Endothelial cell of umbilical vein (primary cell): Measurements from ENCODE around the gene PTCH2. TPM values are rescaled to one million over a fixed set of nuclear protein-coding genes. Genes with fewer than 3 reads are reported as not detected.

Experiments
- BruUV-seq: library from RNA; stranded (reverse); fragments of 400-500 nt; replicated peaks from 2 replicates; lab custom pipeline; 2021; lab: Mats Ljungman, UMichigan
- CTCF ChIA-PET: fragments of 300-600, 350-600 bp; sonication (Branson Sonifier 250); formaldehyde crosslinking; loops from one replicate; lab custom pipeline; 2021; ENCODE audit warnings: antibody characterized with exemption, inconsistent platforms; lab: Charles Lee
- POLR2A ChIA-PET: fragments of 300-600, 350-600 bp; sonication (Branson Sonifier 250); formaldehyde crosslinking; loops from one replicate; lab custom pipeline; 2021; ENCODE audit warnings: antibody characterized with exemption, inconsistent platforms; lab: Charles Lee
- DNase-seq: peaks from one replicate; pipeline ENCODE4 v3.0.0-alpha.2; 2011; ENCODE audit warnings: low read depth, low spot score
- FAIRE-seq: peaks from 2 replicates; lab custom pipeline; 2011; peaks lifted over from hg19 to GRCh38; lab: Jason Lieb, UNC
- H2AFZ ChIP-seq: 2 replicates; pipeline ENCODE4 v1.6.0; 2012; ENCODE audit warnings: low read depth, low read length, control low read depth, inconsistent platforms
- H3K27ac ChIP-seq: 2 replicates; pipeline ENCODE4 v1.5.1; 2011; ENCODE audit warnings: low read depth, mild to moderate bottlenecking, control low read depth, low read length, moderate library complexity; ENCODE audit not compliant: insufficient read depth
- H3K27me3 ChIP-seq, 2 experiments: 2 replicates each; pipeline versions ENCODE4 v1.6.0 to v1.6.1; 2011; ENCODE audit warnings: low read length in 2 of 2, mixed read lengths in 1 of 2; ENCODE audit not compliant: control insufficient read depth in 2 of 2, insufficient read depth in 2 of 2
- H3K36me3 ChIP-seq, 2 experiments: 2 replicates in 1 of 2; 3 replicates in 1 of 2; pipeline ENCODE4 v1.5.1; 2011; ENCODE audit warnings: low read length in 2 of 2, mild to moderate bottlenecking in 1 of 2, moderate library complexity in 1 of 2; ENCODE audit not compliant: control insufficient read depth in 2 of 2, insufficient read depth in 2 of 2; ENCODE audit errors: extremely low read depth in 1 of 2
- H3K4me1 ChIP-seq: 3 replicates; pipeline ENCODE4 v1.5.1; 2011; ENCODE audit warnings: mild to moderate bottlenecking, low read length; ENCODE audit not compliant: control insufficient read depth, insufficient read depth; ENCODE audit errors: extremely low read depth
- H3K4me2 ChIP-seq: 2 replicates; pipeline ENCODE4 v1.6.1; 2011; ENCODE audit warnings: low read length, control low read depth, mixed read lengths; ENCODE audit not compliant: insufficient read depth
- H3K4me3 ChIP-seq, 3 experiments: fragments of 200-600 bp in 1 of 3; sonication (generic), shearing (Covaris generic) in 1 of 3; replicated peaks in 1 of 3; 2 replicates each; pipeline ENCODE4 v1.5.1; 2011 to 2016; ENCODE audit warnings: control low read depth in 3 of 3, low read length in 3 of 3, mild to moderate bottlenecking in 2 of 3, inconsistent platforms in 1 of 3, low read depth in 1 of 3, moderate library complexity in 1 of 3; ENCODE audit not compliant: insufficient read depth in 1 of 3
- H3K79me2 ChIP-seq: 2 replicates; pipeline ENCODE4 v1.6.0; 2012; ENCODE audit warnings: low read length, inconsistent platforms; ENCODE audit not compliant: control insufficient read depth, insufficient read depth
- H3K9ac ChIP-seq: replicated peaks from 2 replicates; pipeline ENCODE3; 2011; ENCODE audit warnings: low read length, control low read depth; ENCODE audit not compliant: insufficient read depth; ENCODE audit errors: extremely low read depth
- H3K9me1 ChIP-seq: replicated peaks from 3 replicates; pipeline ENCODE4 v1.6.0; 2011; ENCODE audit warnings: mild to moderate bottlenecking, low read length; ENCODE audit not compliant: control insufficient read depth, insufficient read depth; ENCODE audit errors: extremely low read depth
- H3K9me3 ChIP-seq: replicated peaks from 2 replicates; pipeline ENCODE4 v1.5.1; 2012; ENCODE audit warnings: low read length, inconsistent platforms; ENCODE audit not compliant: control insufficient read depth, insufficient read depth
- H4K20me1 ChIP-seq: replicated peaks from 2 replicates; pipeline ENCODE3; 2011; ENCODE audit warnings: mild to moderate bottlenecking, low read length; ENCODE audit not compliant: control insufficient read depth, insufficient read depth; ENCODE audit errors: extremely low read depth
- EZH2 ChIP-seq: IDR thresholded peaks from 2 replicates; pipeline ENCODE4 v1.6.1; 2012; ENCODE audit warnings: borderline replicate concordance, low read depth, mild to moderate bottlenecking, moderate library complexity, low read length, inconsistent platforms; ENCODE audit not compliant: severe bottlenecking
- FOS ChIP-seq: IDR thresholded peaks from 2 replicates; pipeline ENCODE4 v1.6.1; 2011; ENCODE audit warnings: mild to moderate bottlenecking, low read length, moderate library complexity, borderline replicate concordance; ENCODE audit not compliant: insufficient read depth
- GATA2 ChIP-seq: IDR thresholded peaks from 2 replicates; pipeline ENCODE4 v1.7.0; 2011; ENCODE audit warnings: low read depth, mild to moderate bottlenecking, moderate library complexity, mixed read lengths, low read length; ENCODE audit not compliant: insufficient read length, insufficient read depth
- JUN ChIP-seq: IDR thresholded peaks from 2 replicates; pipeline ENCODE4 v1.6.1; 2011; ENCODE audit warnings: borderline replicate concordance, low read depth; ENCODE audit not compliant: insufficient read length, insufficient read depth
- MYC ChIP-seq: IDR thresholded peaks from one replicate; pipeline ENCODE4 v1.6.1; 2011; ENCODE audit warnings: mild to moderate bottlenecking, low read depth, low read length
- POLR2A ChIP-seq: IDR thresholded peaks from 2 replicates; pipeline ENCODE4 v1.6.1; 2012; ENCODE audit warnings: low read depth, mild to moderate bottlenecking, control low read depth, low read length
- POLR2AphosphoS5 ChIP-seq: IDR thresholded peaks from 2 replicates; pipeline ENCODE4 v1.6.1; 2012; ENCODE audit warnings: low read depth, mild to moderate bottlenecking, control low read depth, low read length, moderate library complexity; ENCODE audit not compliant: insufficient read depth
- dilution Hi-C: fragments of 300-500 bp; cut with MboI; formaldehyde crosslinking; loops from one replicate; pipeline ENCODE4 v1.15.0; 2019; ENCODE audit warnings: low sequenced_read_pairs; ENCODE audit not compliant: extremely low pct_ligation_motif_present
- intact Hi-C: fragments of 100-400 bp; cut with micrococcal nuclease; formaldehyde crosslinking; loops from one replicate; pipeline ENCODE4 v1.10.0; 2022
- polyA plus RNA-seq, 4 experiments: library from polyadenylated mRNA; depleted of rRNA in 3 of 4; stranded (reverse) in 3 of 4; unstranded in 1 of 4; fragments of >200 nt; gene quantifications; 2 replicates each; pipeline versions ENCODE4 v1.2.1 to v1.2.3, GENCODE V29; 2011 to 2012; ENCODE audit warnings: missing spikeins in 1 of 4
- total RNA-seq: library from RNA; stranded (reverse); gene quantifications from 2 replicates; pipeline ENCODE4 v1.2.3, GENCODE V29; 2021
- TF ChIP-seq, protein P1 (sequence below), 2 donors: IDR thresholded peaks; 1 replicate in 1 of 2; 2 replicates in 1 of 2; pipeline ENCODE4 v1.5.1; 2011; ENCODE audit warnings: low read length in 2 of 2, mild to moderate bottlenecking in 2 of 2, moderate library complexity in 2 of 2, control low read depth in 1 of 2, inconsistent platforms in 1 of 2, low read depth in 1 of 2; ENCODE audit not compliant: insufficient read depth in 1 of 2; ENCODE audit errors: extremely low read depth in 1 of 2
- TF ChIP-seq, protein P2 (sequence below): IDR thresholded peaks from 2 replicates; pipeline ENCODE4 v1.6.1; 2011; ENCODE audit not compliant: insufficient read depth, insufficient read length

Gene PTCH2
- total and polyA plus RNA-seq, 2 donors (not counting 3 experiments of a cell fraction or from before 2014, with no cell fraction given), result 1.8 TPM

DNA sequence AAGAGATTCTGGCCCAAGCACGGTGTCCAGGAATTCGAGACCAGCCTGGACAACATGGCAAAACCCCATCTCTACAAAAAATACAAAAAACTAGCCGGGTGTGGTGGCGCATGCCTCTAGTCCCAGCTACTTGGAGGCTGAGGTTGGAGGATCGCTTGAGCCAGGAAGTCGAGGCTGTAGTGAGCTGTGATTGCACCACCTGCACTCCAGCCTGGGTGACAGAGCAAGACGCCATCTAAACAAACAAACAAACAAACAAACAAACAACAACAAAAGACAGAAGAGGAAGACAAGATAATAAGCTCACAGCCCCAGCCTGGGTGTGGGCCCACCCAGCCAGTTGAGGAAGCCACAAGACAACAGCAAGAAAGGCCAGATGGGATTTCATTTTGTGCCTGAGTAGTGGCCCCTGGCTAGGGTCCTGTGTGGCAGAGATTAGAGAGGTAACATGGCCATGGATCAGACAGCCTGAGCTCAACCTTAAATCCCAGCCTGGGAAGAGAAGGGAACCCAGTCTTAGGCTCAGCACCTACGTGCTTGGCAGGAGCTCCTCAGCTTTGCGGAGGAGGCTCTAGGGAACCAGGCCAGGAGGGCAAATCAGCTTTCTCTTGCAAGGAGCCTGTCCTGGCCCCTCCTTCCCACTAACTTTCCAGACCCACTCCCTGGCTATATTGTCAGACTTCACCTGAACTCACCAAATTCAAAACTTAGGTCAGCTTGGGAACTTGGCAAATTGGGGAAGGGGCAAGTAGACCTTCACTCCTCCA is 50.1 kb downstream of the PTCH2 start:
- Histone ChIP-seq H3K27ac (no peak overlapping the region), H3K79me2 (no peaks in the 10 kb centered on the region), H3K9me3 (no peaks in the 10 kb centered on the region), H3K4me2 (no peak overlapping the region), H3K36me3 (no peaks in the 10 kb centered on the region), H3K9me1 (no peaks in the 10 kb centered on the region), H2AFZ (no peak overlapping the region), H3K9ac (no peak overlapping the region), H3K27me3 (no peaks in the 10 kb centered on the region), H3K4me3 (no peak overlapping the region), H4K20me1 (no peaks in the 10 kb centered on the region), H3K4me1 (no peaks in the 10 kb centered on the region)
- no TSS peak for BruUV-seq
- no peak for FAIRE-seq
- intact Hi-C loops, result loop anchor here (2.0 kb wide), 1 partner anchor 44 kb away; no protein-coding TSS in a partner anchor
- POLR2A ChIA-PET, result interaction anchor here (0.7 to 0.9 kb wide), 3 partner anchors 17 to 219 kb away, joined by 3 read pairs; partner anchors contain the start of gene UROD
- CTCF ChIA-PET, result interaction anchor here (0.7 to 4.2 kb wide), 19 partner anchors 9 to 701 kb away, joined by 3 to 27 read pairs (median 3); partner anchors contain the start of genes BTBD19, HECTD3, PTCH2 and RPS8
- DNase-seq, result no peak
- no peak for TF ChIP-seq JUN
- TF ChIP-seq, protein P1, sequence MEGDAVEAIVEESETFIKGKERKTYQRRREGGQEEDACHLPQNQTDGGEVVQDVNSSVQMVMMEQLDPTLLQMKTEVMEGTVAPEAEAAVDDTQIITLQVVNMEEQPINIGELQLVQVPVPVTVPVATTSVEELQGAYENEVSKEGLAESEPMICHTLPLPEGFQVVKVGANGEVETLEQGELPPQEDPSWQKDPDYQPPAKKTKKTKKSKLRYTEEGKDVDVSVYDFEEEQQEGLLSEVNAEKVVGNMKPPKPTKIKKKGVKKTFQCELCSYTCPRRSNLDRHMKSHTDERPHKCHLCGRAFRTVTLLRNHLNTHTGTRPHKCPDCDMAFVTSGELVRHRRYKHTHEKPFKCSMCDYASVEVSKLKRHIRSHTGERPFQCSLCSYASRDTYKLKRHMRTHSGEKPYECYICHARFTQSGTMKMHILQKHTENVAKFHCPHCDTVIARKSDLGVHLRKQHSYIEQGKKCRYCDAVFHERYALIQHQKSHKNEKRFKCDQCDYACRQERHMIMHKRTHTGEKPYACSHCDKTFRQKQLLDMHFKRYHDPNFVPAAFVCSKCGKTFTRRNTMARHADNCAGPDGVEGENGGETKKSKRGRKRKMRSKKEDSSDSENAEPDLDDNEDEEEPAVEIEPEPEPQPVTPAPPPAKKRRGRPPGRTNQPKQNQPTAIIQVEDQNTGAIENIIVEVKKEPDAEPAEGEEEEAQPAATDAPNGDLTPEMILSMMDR (IDR thresholded peaks at IDR 0.05; ENCODE audit: extremely low read depth in 1 of 2, insufficient read depth in 1 of 2, low read depth in 1 of 2, low read length in 2 of 2), result no peak
- no peak for TF ChIP-seq GATA2
- no peak for TF ChIP-seq FOS
- no peak for TF ChIP-seq POLR2AphosphoS5
- TF ChIP-seq POLR2A, result no peak
- TF ChIP-seq MYC, result no peak
- TF ChIP-seq, protein P2, sequence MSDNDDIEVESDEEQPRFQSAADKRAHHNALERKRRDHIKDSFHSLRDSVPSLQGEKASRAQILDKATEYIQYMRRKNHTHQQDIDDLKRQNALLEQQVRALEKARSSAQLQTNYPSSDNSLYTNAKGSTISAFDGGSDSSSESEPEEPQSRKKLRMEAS, result no peak
- no peak for TF ChIP-seq EZH2
- dilution Hi-C loops, result no loop called here
